Caki2 (cell line): ENCODE data around the gene ATP8B1. TPM values are rescaled to one million over a fixed set of nuclear protein-coding genes. Genes with fewer than 3 reads are reported as not detected.

Experiments used
- DNase-seq: peaks from one replicate; pipeline ENCODE4 v3.0.0-alpha.2; 2015; ENCODE audit warnings: low read depth
- in situ Hi-C: cut with HindIII; loops from 2 replicates; pipeline ENCODE4 v1.10.0; 2016; ENCODE audit warnings: low sequenced_read_pairs, low pct_unique_long_range_greater_than_20kb, mixed read lengths
- total RNA-seq: library from RNA; depleted of rRNA; stranded (reverse); fragments of >200 nt; shearing (Covaris generic); gene quantifications from 2 replicates; pipeline ENCODE4 v1.2.3, GENCODE V29; 2014; ENCODE audit warnings: low replicate concordance

ATP8B1 gene
- total RNA-seq, 1 experiment from 2014 or later: 4.9 TPM

GRCh38 chr18:57780318-57780705 is 22.8 kb downstream of the ATP8B1 start:
- DNase-seq: no peak
- in situ Hi-C loops: no loop called here

DNA sequence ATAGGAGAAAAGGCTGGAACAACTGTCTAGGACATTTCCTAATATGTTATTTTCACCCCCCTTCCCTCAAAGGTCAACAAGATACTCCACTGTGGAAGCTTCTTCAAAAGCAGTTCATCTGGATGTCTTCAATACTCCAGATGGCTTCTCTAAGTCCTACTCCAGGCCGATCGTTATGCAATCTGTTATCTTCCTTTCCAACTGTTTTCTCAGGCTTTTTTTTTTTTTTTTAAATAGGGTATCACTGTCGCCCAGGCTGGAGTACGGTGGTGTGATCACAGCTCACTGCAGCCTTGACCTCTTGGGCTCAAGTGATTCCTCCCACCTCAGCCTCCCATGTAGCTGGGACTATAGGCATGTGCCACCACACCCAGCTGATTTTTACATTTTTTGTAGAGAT is 26.3 kb downstream of the ATP8B1 start:
- no peak for DNase-seq
- in situ Hi-C loops: no loop called here

- no peak for DNase-seq
- in situ Hi-C loops: no loop called here
Measured at GRCh38 chr18:57776354-57776753, 26.8 kb downstream of the ATP8B1 start.

DNA sequence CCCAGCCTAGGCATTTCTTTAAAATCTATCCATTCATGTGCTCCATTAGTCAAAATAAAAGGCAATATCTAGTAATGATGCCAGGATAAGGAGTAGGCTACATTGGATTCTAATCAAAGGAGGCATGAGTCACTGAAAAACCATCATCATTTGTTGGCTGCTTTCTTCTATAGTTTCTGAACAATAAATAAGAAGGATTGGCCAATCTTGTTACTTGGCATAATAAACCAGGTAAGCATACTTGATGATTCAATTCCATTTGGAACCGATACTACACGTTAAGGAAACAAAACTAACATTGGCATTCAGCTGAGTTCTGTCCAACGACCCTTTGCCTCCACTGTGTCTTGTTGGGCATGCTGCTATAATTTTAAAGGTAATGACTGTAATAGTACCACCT is 27.2 kb downstream of the ATP8B1 start:
- DNase-seq: no peak
- in situ Hi-C loops: no loop called here

GRCh38 chr18:57772387-57772799 is 30.7 kb downstream of the ATP8B1 start:
- in situ Hi-C loops: no loop called here
- no peak for DNase-seq

DNA sequence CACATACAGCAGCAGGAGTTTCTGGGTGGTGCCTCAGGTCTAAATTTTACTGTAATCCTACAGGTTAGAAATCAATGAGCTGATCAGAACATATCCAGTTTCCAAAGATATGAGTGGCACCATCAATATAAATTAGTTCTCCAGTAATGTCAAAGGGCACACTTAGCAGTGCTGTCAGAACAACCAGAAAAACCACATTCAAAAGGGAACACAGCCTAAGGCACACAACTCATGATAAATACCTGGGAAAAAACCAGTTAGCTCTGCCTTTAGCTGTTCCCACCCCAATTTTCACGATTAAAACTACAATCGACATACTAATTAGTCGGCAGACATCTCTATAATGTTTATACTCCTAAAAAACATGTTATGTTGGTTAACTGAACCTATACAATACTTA is 31.5 kb downstream of the ATP8B1 start:
- in situ Hi-C loops: no loop called here
- no peak for DNase-seq

DNA sequence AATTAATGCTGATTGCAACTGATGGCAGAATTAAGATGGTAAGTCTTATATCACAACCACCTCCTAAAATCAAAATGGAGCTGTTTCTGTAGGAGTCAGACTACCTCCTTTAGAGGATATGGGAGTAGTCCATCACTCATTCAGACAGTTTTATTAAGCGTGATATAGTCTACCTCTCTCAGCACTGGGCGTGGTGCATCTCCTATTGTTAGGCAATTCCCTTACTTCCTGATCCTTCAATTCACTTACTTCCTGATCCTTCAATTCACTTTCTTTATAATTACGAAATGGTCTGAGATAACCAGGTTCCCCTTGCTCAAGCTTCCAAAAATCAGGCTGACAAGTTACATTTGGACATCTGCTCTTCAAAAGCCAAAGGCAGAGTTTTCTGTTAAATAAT is 31.9 kb downstream of the ATP8B1 start:
- no peak for DNase-seq

GRCh38 chr18:57768537-57769326 is 34.4 kb downstream of the ATP8B1 start:
- in situ Hi-C loops: no loop called here
- no peak for DNase-seq

More for the DNA sequence above, 31.9 kb downstream of the ATP8B1 start:
- in situ Hi-C loops: no loop called here

DNA sequence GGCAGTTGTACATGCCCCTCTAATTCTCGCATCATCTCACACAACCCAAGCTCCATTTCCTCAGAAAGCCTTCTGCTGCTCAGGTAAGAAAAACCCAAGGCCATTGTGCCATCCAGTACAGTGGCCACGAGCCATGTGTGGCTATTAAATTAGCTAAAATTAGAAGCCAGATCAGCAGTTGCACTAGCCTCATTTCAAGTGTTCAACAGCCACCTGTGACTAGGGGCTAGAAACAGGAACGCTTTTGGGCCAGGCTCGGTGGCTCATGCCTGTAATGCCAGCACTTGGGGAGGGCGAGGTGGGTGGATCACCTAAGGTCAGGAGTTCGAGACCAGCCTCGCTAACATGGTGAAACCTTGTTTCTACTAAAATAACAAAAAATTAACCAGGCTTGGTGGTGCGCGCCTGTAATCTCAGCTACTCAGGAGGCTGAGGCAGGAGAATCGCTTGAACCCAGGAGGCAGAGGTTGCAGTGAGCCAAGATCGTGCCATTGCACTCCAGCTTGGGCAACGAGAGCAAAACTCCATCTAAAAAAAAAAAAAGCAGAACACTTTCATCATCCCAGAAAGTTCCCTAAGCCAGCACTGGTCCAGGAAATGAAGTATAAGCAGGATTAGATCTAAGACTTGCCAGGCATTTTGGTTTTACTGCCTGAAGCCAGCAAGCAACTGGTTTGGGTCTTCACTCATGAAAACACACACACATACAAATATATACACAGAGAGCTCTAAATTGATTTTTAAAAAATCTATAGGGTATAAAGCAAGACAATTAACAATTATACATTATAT is 35.7 kb downstream of the ATP8B1 start:
- DNase-seq: no peak
- in situ Hi-C loops: no loop called here

GRCh38 chr18:57764995-57765394 is 38.1 kb downstream of the ATP8B1 start:
- in situ Hi-C loops: no loop called here

DNA sequence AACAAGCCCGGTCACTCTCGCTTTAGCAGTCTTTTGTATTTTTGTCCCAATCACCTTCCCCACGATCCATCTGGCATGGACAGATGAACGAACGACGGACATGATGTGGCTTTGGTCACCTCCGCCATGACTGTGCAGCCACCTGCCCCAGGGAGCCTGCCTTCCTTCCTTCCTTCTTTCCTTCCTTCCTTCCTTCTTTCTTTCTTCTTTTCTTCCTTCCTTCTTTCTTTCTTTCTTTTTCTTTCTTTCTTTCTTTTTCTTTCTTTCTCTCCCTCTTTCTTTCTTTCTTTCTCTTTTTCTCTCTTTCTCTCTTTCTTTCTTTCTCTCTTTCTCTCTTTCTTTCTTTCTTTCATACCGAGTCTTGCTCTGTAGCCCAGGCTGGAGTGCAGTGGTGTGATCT is 39.0 kb downstream of the ATP8B1 start:
- in situ Hi-C loops: no loop called here
- DNase-seq: no peak

More at GRCh38 chr18:57764995-57765394, 38.1 kb downstream of the ATP8B1 start:
- no peak for DNase-seq

DNA sequence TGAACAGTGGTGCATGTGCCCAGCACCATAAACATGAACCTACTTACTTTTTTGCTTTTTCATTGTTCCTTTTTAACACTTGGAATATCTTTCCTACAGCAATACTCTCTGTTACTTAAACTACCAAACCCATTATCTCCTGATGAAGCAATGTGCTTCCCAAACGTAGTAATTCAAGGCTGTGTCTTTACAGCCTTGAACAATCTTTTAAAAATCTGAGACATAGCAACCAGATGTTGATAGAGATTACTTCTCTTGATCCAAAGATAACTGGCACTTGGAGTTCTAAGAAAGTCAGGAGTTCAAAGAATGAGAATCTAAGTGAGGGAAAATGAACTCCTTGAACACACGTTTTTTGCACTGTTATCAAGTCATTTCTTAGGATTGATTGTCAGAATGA is 40.4 kb downstream of the ATP8B1 start:
- in situ Hi-C loops: no loop called here
- DNase-seq: no peak

GRCh38 chr18:57759650-57760049 is 43.5 kb downstream of the ATP8B1 start:
- no peak for DNase-seq
- in situ Hi-C loops: no loop called here

- in situ Hi-C loops: no loop called here
- DNase-seq: no peak
Measured at GRCh38 chr18:57755473-57756067, 47.5 kb downstream of the ATP8B1 start.

DNA sequence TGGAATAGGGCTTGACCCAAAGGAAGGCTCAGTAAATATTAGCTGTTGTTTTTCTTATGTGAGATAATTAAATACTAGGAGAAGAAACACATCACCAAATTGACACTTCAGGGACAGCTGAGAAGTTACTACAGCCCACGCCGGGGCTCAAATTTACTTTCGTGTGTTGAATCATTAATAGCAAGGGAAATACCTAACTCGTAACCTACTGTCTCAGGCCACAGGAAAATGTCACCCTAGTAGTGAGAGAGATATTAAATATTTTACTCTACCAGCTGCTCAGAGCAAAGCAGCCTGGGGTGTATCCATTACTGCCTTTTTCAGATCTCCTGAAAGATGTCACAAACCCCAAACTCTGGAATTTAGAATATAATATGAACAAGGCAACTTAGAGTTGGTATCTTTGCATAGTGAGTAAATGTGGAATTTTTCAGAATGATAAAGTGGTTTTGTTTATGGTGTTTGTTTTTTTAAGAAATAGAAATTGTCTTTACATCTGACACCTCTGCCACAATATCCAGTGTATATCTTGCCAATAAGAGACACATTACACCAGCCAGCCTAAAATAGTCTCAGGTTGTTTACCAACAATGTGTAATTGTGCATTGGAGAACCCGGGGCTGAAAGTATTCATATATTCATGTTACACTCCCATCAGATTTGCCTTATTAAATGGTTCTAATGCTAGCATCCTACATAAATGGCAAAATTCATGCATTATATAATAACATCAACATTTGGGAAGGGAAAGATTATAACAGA is 48.4 kb downstream of the ATP8B1 start:
- no peak for DNase-seq
- in situ Hi-C loops: no loop called here

DNA sequence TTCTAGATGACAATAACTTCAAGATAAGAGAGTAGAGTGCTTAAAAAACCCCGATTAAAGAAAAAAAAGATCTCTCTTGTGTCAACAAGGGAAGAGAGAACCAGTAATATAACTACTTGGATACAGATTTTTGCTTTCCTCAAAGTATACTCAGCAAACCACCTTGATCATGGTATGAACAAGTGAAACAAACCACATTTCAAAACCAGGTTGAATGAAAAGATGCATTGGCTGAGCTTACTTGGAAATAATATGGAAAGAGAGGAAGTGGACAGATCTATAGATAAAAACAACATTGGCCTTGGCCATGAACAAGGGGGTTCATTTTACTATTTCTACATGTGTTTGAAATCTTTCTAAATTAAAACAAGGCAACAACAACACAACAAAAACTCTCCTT is 50.1 kb downstream of the ATP8B1 start:
- DNase-seq: no peak
- in situ Hi-C loops: no loop called here

DNA sequence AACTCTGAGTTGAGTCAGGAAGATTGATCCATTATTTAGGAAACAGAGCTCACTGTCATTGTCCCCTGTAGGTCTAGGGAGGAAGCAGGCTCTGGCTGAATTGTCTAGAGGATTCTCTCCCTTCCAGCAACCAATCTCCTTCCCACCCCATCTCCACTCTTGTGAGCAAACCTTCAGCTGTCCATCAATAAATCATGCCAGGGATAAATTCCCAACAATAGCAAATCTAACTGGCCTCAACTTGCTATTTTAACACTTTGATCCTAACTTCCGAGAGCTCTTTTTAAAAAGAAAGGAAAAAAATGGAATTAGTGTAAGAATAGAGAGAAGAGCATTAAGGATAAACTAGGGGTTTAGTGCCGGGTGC is 53.5 kb downstream of the ATP8B1 start:
- no peak for DNase-seq
- in situ Hi-C loops: no loop called here

- in situ Hi-C loops: no loop called here
- peak; percentile 27 for DNase-seq
Measured at GRCh38 chr18:57748770-57749603, 54.1 kb downstream of the ATP8B1 start.
